Kidney (tissue), 14 donors: ENCODE measurements around the gene GPX4. TPM values are rescaled to one million over a fixed set of nuclear protein-coding genes. Genes with fewer than 3 reads are reported as not detected.

Source experiments
- DNase-seq, 5 donors: peaks; one replicate each; pipeline ENCODE4 v3.0.0-alpha.2; 2013 to 2020
- FAIRE-seq: peaks from 2 replicates; lab custom pipeline; 2012; peaks lifted over from hg19 to GRCh38; lab: Jason Lieb, UNC
- H3K27ac ChIP-seq, 2 donors: one replicate each; pipeline ENCODE4 v1.7.0; 2013; ENCODE audit warnings: low read depth in 2 of 2, low read length in 2 of 2, inconsistent platforms in 1 of 2
- H3K27me3 ChIP-seq: one replicate; pipeline ENCODE4 v1.7.1; 2013; ENCODE audit warnings: low read length, inconsistent platforms; ENCODE audit not compliant: control insufficient read depth, insufficient read depth
- H3K36me3 ChIP-seq, 3 donors: one replicate each; pipeline versions ENCODE4 v1.7.0 to v1.7.1; 2013; ENCODE audit warnings: low read length in 3 of 3, control low read depth in 1 of 3, inconsistent platforms in 1 of 3; ENCODE audit not compliant: insufficient read depth in 3 of 3, control insufficient read depth in 2 of 3
- H3K4me1 ChIP-seq, 3 donors: one replicate each; pipeline versions ENCODE4 v1.7.0 to v1.7.1; 2013; ENCODE audit warnings: low read length in 3 of 3, inconsistent platforms in 1 of 3, low read depth in 1 of 3; ENCODE audit not compliant: control insufficient read depth in 2 of 3, insufficient read depth in 2 of 3
- H3K4me3 ChIP-seq, 3 donors: one replicate each; pipeline versions ENCODE4 v1.7.0 to v1.8.1; 2013; ENCODE audit warnings: low read length in 3 of 3, control low read depth in 1 of 3, inconsistent platforms in 1 of 3
- H3K9ac ChIP-seq, 3 donors: one replicate each; pipeline versions ENCODE4 v1.7.0 to v1.7.1; 2013; ENCODE audit warnings: low read length in 3 of 3, control low read depth in 1 of 3, inconsistent platforms in 1 of 3
- H3K9me3 ChIP-seq, 3 donors: one replicate each; pipeline versions ENCODE4 v1.7.0 to v1.7.1; 2013; ENCODE audit warnings: low read length in 3 of 3, control low read depth in 1 of 3, inconsistent platforms in 1 of 3; ENCODE audit not compliant: control insufficient read depth in 2 of 3, insufficient read depth in 1 of 3
- intact Hi-C: fragments of 100-400 bp; cut with DNase I; formaldehyde crosslinking; loops from one replicate; pipeline ENCODE4 v1.11.1; 2022
- polyA plus RNA-seq: library from polyadenylated mRNA; stranded (reverse); fragments of 350-450 nt; fragmentation: Illumina TruSeq; extraction: RNeasy Lipid Tissue Mini Kit (QIAGEN cat#74804); gene quantifications from one replicate; pipeline ENCODE4 v1.2.3, GENCODE V29; 2014; ENCODE audit warnings: low read depth, low replicate concordance; ENCODE audit not compliant: insufficient read depth
- total RNA-seq: library from RNA; stranded (reverse); fragmentation: NEBNext Ultra II Directional; extraction: Animal tissue kit (Norgen Biotek cat#: 25700); gene quantifications from one replicate; pipeline ENCODE4 v1.2.1, GENCODE V29; 2021
- TF ChIP-seq, protein P1 (sequence below): IDR thresholded peaks from 3 replicates; pipeline ENCODE4 v1.5.1; 2012; ENCODE audit warnings: mild to moderate bottlenecking, moderate library complexity, borderline replicate concordance; ENCODE audit not compliant: insufficient read depth; ENCODE audit errors: extremely low read depth
- donor health status: control.
- donor health status: control.
- donor health status: control.
- donor health status: control.
- donor health status: control.
- donor health status: DM: yes; HTN: yes; CAD: no.
- donor health status: Normal renal cell carcinoma (clear cell type).

The GPX4 gene
- total and polyA plus RNA-seq, 2 donors from 2014 or later: 268 to 966 TPM

DNA sequence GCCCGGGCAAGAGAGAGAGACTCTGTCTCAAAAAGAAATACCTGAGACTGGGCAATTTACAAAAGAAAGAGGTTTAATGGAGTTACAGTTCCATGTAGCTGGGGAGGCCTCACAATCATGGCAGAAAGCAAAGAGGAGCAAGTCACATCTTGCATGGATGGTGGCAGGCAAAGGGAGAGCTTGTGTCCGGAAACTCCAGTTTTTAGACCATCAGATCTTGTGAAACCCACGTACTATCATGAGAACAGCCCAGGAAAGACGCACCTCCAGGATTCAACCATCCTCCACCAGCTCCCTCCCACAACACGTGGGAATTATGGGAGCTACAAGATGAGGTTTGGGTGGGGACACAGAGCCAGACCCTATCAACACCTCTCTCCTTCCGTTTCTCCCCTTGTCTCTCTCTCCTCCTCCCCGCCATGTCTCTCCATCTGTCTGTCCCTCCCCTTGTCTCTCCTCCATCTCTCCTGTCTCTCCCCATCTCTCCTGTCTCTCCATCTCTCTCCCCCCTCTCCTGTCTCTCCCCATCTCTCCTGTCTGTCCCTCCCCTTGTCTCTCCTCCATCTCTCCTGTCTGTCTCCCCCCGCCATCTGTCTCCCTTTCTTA lies 18.6 kb upstream of the GPX4 start:
- TF ChIP-seq, protein P1, sequence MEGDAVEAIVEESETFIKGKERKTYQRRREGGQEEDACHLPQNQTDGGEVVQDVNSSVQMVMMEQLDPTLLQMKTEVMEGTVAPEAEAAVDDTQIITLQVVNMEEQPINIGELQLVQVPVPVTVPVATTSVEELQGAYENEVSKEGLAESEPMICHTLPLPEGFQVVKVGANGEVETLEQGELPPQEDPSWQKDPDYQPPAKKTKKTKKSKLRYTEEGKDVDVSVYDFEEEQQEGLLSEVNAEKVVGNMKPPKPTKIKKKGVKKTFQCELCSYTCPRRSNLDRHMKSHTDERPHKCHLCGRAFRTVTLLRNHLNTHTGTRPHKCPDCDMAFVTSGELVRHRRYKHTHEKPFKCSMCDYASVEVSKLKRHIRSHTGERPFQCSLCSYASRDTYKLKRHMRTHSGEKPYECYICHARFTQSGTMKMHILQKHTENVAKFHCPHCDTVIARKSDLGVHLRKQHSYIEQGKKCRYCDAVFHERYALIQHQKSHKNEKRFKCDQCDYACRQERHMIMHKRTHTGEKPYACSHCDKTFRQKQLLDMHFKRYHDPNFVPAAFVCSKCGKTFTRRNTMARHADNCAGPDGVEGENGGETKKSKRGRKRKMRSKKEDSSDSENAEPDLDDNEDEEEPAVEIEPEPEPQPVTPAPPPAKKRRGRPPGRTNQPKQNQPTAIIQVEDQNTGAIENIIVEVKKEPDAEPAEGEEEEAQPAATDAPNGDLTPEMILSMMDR: no peak
- FAIRE-seq (no peak), DNase-seq (no peak)
- no peaks in the 10 kb centered on the region for H3K9me3 ChIP-seq
- H3K27me3 ChIP-seq: no peaks in the 10 kb centered on the region
- H3K4me1 ChIP-seq: peaks cover 0 to 7% (median 0%) of the 10 kb centered on the region in 3 donors
- H3K27ac ChIP-seq: no peak overlapping the region
- intact Hi-C loops: no loop called here
- H3K4me3 ChIP-seq: no peak overlapping the region
- no peak overlapping the region for H3K9ac ChIP-seq
- H3K36me3 ChIP-seq: peaks cover 0 to 4% (median 0%) of the 10 kb centered on the region in 3 donors

DNA sequence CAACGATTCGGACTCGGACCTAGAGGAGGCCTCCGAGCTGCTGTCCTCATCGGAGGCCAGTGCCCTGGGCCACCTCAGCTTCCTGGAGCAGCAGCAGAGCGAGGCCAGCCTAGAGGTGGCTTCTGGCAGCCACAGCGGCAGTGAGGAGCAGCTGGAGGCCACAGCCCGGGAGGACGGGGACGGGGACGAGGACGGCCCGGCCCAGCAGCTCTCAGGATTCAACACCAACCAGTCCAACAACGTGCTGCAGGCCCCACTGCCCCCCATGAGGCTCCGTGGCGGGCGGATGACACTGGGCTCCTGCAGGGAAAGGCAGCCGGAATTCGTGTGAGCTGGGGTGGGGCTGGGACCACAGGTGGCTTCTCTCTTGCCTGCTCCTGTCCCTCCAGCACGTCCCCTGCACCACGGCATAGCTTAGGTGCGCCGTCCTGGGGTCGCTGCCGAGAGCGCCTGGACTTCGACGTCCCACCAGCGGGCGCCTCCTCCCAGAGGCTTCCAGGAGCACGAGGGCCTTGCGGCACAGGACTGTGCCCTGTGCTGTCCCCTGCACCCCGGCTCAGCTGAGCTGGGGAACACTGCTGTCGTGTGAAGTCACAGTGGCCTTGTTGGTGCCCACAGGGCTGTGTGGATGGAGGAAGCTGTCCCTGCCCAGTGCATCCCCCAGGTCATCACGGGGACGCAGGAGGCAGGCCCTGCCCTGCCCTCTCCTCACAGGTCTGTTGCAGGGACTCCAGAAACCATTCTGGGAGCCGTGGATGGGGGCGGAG lies 17.9 kb upstream of the GPX4 start:
- no peak for FAIRE-seq
- DNase-seq: no peak
- peaks cover 0 to 4% (median 0%) of the 10 kb centered on the region in 3 donors for H3K36me3 ChIP-seq

DNA sequence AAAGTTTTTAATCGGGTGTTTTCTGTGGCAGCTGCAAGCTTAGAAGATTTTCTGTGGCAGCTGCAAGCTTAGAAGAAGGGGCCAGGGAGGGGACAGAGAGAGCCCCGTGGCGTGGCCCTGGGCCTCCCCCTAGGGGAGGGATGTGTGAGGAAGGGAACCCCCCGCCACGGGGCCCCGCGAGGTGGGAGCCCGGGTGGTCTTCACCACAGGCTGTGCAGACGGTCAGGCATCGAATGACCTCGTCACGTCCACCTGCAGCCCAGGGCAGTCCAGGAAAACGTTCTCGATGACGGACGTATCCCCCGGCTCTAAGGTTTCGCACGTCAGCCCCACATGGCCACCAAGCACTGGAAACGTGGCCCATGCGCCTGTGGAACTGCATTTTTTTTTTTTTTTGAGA lies 17.2 kb upstream of the GPX4 start:
- Histone ChIP-seq H3K36me3 (peaks cover 0 to 4% (median under 1%) of the 10 kb centered on the region in 3 donors), H3K27ac (no peak overlapping the region), H3K9me3 (no peaks in the 10 kb centered on the region), H3K9ac (no peak overlapping the region), H3K27me3 (no peaks in the 10 kb centered on the region), H3K4me3 (no peak overlapping the region), H3K4me1 (peaks cover 0 to 3% (median 0%) of the 10 kb centered on the region in 3 donors)
- TF ChIP-seq, protein P1: no peak
- intact Hi-C loops: no loop called here
- no peak for DNase-seq
- FAIRE-seq: no peak

More for the DNA sequence above, 17.9 kb upstream of the GPX4 start:
- H3K4me3 ChIP-seq: no peak overlapping the region
- H3K4me1 ChIP-seq: peaks cover 0 to 4% (median 0%) of the 10 kb centered on the region in 3 donors
- TF ChIP-seq, protein P1: no peak
- H3K9me3 ChIP-seq: no peaks in the 10 kb centered on the region
- no peaks in the 10 kb centered on the region for H3K27me3 ChIP-seq
- no peak overlapping the region for H3K27ac ChIP-seq
- intact Hi-C loops: no loop called here
- no peak overlapping the region for H3K9ac ChIP-seq
